AG04449 (cell line): ENCODE results near the gene CNN1.

ENCODE experiments used
- CTCF ChIA-PET: fragments of 350-600 bp; formaldehyde crosslinking; extraction: SDS; loops from one replicate; lab custom pipeline; 2021; ENCODE audit warnings: antibody characterized with exemption; lab: Yijun Ruan, JAX
- POLR2A ChIA-PET: fragments of 400-600, 350-600 bp; formaldehyde crosslinking; extraction: SDS; loops from one replicate; lab custom pipeline; 2020; ENCODE audit warnings: antibody characterized with exemption, inconsistent platforms; lab: Yijun Ruan, JAX
- DNase-seq: peaks from one replicate; pipeline ENCODE4 v3.0.0-alpha.2; 2010; ENCODE audit warnings: low read depth, low spot score
- H3K4me3 ChIP-seq: 2 replicates; pipeline ENCODE4 v1.5.1; 2011; ENCODE audit warnings: low read depth, mild to moderate bottlenecking, control low read depth, low read length
- TF ChIP-seq, protein P1 (sequence below): IDR thresholded peaks from one replicate; pipeline ENCODE4 v1.5.1; 2011; ENCODE audit warnings: mild to moderate bottlenecking, moderate library complexity, low read length, control low read depth, inconsistent platforms; ENCODE audit not compliant: insufficient read depth; ENCODE audit errors: missing control alignments

Gene CNN1

GRCh38 chr19:11587975-11588631, 49.5 kb downstream of the CNN1 start:
- CTCF ChIA-PET: interaction anchor here (0.5 to 3.3 kb wide), 14 partner anchors 8 to 292 kb away, joined by 3 to 18 read pairs (median 4); partner anchors contain the start of genes ACP5, PRKCSH and TSPAN16
- no peak overlapping the region; the same call in 1 of the 2 replicates for H3K4me3 ChIP-seq
- POLR2A ChIA-PET: no interaction called here
- no peak for DNase-seq
- TF ChIP-seq, protein P1, sequence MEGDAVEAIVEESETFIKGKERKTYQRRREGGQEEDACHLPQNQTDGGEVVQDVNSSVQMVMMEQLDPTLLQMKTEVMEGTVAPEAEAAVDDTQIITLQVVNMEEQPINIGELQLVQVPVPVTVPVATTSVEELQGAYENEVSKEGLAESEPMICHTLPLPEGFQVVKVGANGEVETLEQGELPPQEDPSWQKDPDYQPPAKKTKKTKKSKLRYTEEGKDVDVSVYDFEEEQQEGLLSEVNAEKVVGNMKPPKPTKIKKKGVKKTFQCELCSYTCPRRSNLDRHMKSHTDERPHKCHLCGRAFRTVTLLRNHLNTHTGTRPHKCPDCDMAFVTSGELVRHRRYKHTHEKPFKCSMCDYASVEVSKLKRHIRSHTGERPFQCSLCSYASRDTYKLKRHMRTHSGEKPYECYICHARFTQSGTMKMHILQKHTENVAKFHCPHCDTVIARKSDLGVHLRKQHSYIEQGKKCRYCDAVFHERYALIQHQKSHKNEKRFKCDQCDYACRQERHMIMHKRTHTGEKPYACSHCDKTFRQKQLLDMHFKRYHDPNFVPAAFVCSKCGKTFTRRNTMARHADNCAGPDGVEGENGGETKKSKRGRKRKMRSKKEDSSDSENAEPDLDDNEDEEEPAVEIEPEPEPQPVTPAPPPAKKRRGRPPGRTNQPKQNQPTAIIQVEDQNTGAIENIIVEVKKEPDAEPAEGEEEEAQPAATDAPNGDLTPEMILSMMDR: no peak

DNA sequence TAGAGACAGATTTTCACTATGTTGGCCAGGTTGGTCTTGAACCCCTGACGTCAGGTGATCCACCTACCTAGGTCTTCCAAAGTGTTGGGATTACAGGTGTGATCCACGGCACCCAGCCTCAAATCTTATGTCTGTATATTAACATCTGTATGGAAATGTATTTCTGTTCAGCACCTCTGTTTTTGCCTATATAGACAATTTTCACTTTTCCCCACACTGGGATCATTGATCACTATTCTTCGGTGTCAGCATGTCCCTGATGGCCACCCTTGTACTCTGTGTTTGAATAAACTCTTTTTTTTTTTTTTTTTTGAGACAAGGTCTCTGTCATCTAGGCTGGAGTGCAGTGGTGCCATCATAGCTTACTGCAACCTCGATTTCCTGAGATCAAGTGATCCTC, 55.4 kb downstream of the CNN1 start:
- no peak overlapping the region for H3K4me3 ChIP-seq
- ChIA-PET CTCF (interaction anchor here (1.2 to 2.0 kb wide), 3 partner anchors 15 to 58 kb away, joined by 3 to 6 read pairs (median 4); no protein-coding TSS in a partner anchor), POLR2A (no interaction called here)
- DNase-seq: no peak
- TF ChIP-seq, protein P1: no peak

GRCh38 chr19:11596156-11596555, 57.5 kb downstream of the CNN1 start:
- POLR2A ChIA-PET: no interaction called here
- CTCF ChIA-PET: interaction anchor here (0.8 to 2.0 kb wide), 2 partner anchors 8 to 60 kb away, joined by 5 read pairs; no protein-coding TSS in a partner anchor
- TF ChIP-seq, protein P1: no peak
- DNase-seq: no peak
- no peak overlapping the region for H3K4me3 ChIP-seq

DNA sequence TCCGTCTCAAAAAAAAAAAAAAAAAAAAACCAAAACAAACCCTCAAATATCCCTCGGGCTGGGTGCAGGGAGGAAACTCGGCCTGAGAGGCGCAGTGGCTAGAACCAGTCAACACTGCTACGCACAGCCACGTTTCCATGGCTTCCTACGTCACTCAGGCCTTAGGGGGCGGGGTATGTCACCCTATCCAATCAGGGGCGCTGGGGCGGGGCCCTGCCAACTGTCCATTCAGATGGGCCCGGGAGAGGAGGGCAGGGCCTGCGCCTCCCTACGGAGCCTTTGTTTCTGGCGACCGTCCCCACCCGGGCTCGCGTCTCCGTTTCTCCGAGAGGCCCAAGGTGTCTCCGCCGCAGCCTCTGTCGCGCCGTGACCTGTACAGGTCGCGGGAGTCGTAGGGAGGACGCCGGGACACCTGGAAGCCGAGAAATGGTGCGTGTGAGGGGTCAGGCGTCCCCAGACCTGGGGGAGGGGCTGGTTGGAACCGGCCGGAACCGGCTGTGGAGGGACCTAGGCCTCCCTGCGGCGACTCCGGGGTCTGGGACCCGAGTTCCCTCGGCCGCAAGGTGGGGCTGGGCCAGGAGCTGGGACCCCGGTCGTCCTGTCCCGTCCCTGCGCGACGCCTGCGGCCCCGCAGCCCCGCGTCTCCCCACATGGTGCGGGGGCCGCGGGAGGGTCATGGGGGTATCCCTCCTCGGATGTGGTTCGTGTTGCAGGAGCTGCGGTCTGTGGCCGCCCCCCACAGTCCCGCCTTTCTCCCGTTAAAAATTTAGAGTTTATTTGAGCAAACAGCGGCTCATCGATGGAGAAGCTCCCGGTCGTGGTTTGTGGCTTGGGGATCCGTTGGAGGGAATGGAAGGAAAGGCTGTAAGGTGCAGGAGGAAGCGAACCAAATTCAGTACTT, 58.8 kb downstream of the CNN1 start, which contains the start of gene ZNF627:
TSS of gene ZNF627 (plus strand) at position 282 of the 901 bp plus-strand sequence. CDS start at position 427, 145 bp downstream.
- POLR2A ChIA-PET: interaction anchor here (0.5 to 0.7 kb wide), 2 partner anchors 19 to 1187 kb away, joined by 3 read pairs; no protein-coding TSS in a partner anchor
- CTCF ChIA-PET: interaction anchor here (0.7 to 2.0 kb wide), 3 partner anchors 14 to 101 kb away, joined by 3 to 5 read pairs (median 4); no protein-coding TSS in a partner anchor
- TF ChIP-seq, protein P1: peak; percentile 15
- H3K4me3 ChIP-seq: peak within 1 kb of the TSS; percentile 94
- DNase-seq: peak; percentile 84

- H3K4me3 ChIP-seq: peak overlapping the region; percentile 94
- ChIA-PET POLR2A (interaction anchor here (0.5 to 0.7 kb wide), 2 partner anchors 19 to 1186 kb away, joined by 3 read pairs; no protein-coding TSS in a partner anchor), CTCF (interaction anchor here (0.7 to 2.0 kb wide), 3 partner anchors 13 to 102 kb away, joined by 3 to 5 read pairs (median 4); no protein-coding TSS in a partner anchor)
- TF ChIP-seq, protein P1: no peak
- no peak for DNase-seq
These were observed 59.4 kb downstream of the CNN1 start for GRCh38 chr19:11598103-11598483.
